ENCODE results near the gene MUC13. TPM values are rescaled to one million over a fixed set of nuclear protein-coding genes. Genes with fewer than 3 reads are reported as not detected.
"Not testable (repeated sequence)": the region's sequence is repeated elsewhere in the genome, so short reads cannot be mapped to it uniquely, and the experiment has no call there.

Gene MUC13
- total and polyA plus RNA-seq, 4 donors, result 0.43 to 6.6 (median 0.49) TPM; not detected in 1

- Histone ChIP-seq H3K4me3 (no peak overlapping the region), H3K9ac (ENCODE audit: insufficient read depth in 1 of 2, low read length in 2 of 2) (no peak overlapping the region), H3K27ac (ENCODE audit: low read depth in 1 of 2, low read length in 1 of 2) (no peak overlapping the region), H3K4me1 (ENCODE audit: control insufficient read depth in 5 of 5, insufficient read depth in 5 of 5, low read length in 5 of 5) (peaks cover 0 to 7% (median 3%) of the 10 kb centered on the region in 5 donors), H3K36me3 (ENCODE audit: control insufficient read depth in 4 of 4, insufficient read depth in 4 of 4, low read length in 4 of 4) (peaks cover 0 to 9% (median 3%) of the 10 kb centered on the region in 4 donors), H3K9me3 (ENCODE audit: control insufficient read depth in 4 of 4, insufficient read depth in 3 of 4, low read length in 3 of 4) (no peaks in the 10 kb centered on the region), H3K27me3 (ENCODE audit: control insufficient read depth in 3 of 3, insufficient read depth in 3 of 3, low read length in 2 of 3) (no peaks in the 10 kb centered on the region)
- 41 to 43% methylated on average over 3 of the region's 3 CpGs for WGBS, 2 donors
- ATAC-seq (ENCODE audit: insufficient read depth, low FRiP score) (no peak), DNase-seq (no peak)
- no peak for TF ChIP-seq CTCF (IDR thresholded peaks at IDR 0.05; ENCODE audit: control extremely low read depth, extremely low read depth)
Measured at GRCh38 chr3:124963755-124964154, 29.2 kb upstream of the MUC13 start.

- ATAC-seq (ENCODE audit: insufficient read depth, low FRiP score) (no peak), DNase-seq (no peak)
- 91 to 95% methylated on average over 2 of the region's 2 CpGs for WGBS, 2 donors
- no peak overlapping the region for H3K9ac ChIP-seq (ENCODE audit: insufficient read depth in 1 of 2, low read length in 2 of 2)
- no peak for TF ChIP-seq CTCF (IDR thresholded peaks at IDR 0.05; ENCODE audit: control extremely low read depth, extremely low read depth)
- peaks cover 0 to 5% (median 0%) of the 10 kb centered on the region in 5 donors for H3K4me1 ChIP-seq (ENCODE audit: control insufficient read depth in 5 of 5, insufficient read depth in 5 of 5, low read length in 5 of 5)
- H3K9me3 ChIP-seq (ENCODE audit: control insufficient read depth in 4 of 4, insufficient read depth in 3 of 4, low read length in 3 of 4), result no peaks in the 10 kb centered on the region
- no peak overlapping the region for H3K4me3 ChIP-seq
- H3K36me3 ChIP-seq (ENCODE audit: control insufficient read depth in 4 of 4, insufficient read depth in 4 of 4, low read length in 4 of 4), result no peaks in the 10 kb centered on the region
- H3K27me3 ChIP-seq (ENCODE audit: control insufficient read depth in 3 of 3, insufficient read depth in 3 of 3, low read length in 2 of 3), result no peaks in the 10 kb centered on the region
- no peak overlapping the region for H3K27ac ChIP-seq (ENCODE audit: low read depth in 1 of 2, low read length in 1 of 2)
Measured at GRCh38 chr3:124962403-124962940, 27.9 kb upstream of the MUC13 start.

- Histone ChIP-seq H3K27me3 (ENCODE audit: control insufficient read depth in 3 of 3, insufficient read depth in 3 of 3, low read length in 2 of 3) (no peaks in the 10 kb centered on the region), H3K4me1 (ENCODE audit: control insufficient read depth in 5 of 5, insufficient read depth in 5 of 5, low read length in 5 of 5) (peaks cover 0 to 5% (median 0%) of the 10 kb centered on the region in 5 donors), H3K4me3 (no peak overlapping the region), H3K9ac (ENCODE audit: insufficient read depth in 1 of 2, low read length in 2 of 2) (no peak overlapping the region), H3K36me3 (ENCODE audit: control insufficient read depth in 4 of 4, insufficient read depth in 4 of 4, low read length in 4 of 4) (no peaks in the 10 kb centered on the region), H3K9me3 (ENCODE audit: control insufficient read depth in 4 of 4, insufficient read depth in 3 of 4, low read length in 3 of 4) (no peaks in the 10 kb centered on the region), H3K27ac (ENCODE audit: low read depth in 1 of 2, low read length in 1 of 2) (no peak overlapping the region)
- no peak for TF ChIP-seq CTCF (IDR thresholded peaks at IDR 0.05; ENCODE audit: control extremely low read depth, extremely low read depth)
- DNase-seq, result no peak
- WGBS, 2 donors, result 68 to 78% methylated on average over 5 of the region's 5 CpGs
- ATAC-seq (ENCODE audit: insufficient read depth, low FRiP score), result no peak
Measured at GRCh38 chr3:124960698-124961097, 26.1 kb upstream of the MUC13 start.

GRCh38 chr3:124960105-124960504 is 25.6 kb upstream of the MUC13 start:
- H3K4me1 ChIP-seq (ENCODE audit: control insufficient read depth in 5 of 5, insufficient read depth in 5 of 5, low read length in 5 of 5), result peaks cover 0 to 5% (median 0%) of the 10 kb centered on the region in 5 donors
- TF ChIP-seq CTCF (IDR thresholded peaks at IDR 0.05; ENCODE audit: control extremely low read depth, extremely low read depth), result no peak
- ATAC-seq (ENCODE audit: insufficient read depth, low FRiP score) (no peak), DNase-seq (no peak)
- no peaks in the 10 kb centered on the region for H3K9me3 ChIP-seq (ENCODE audit: control insufficient read depth in 4 of 4, insufficient read depth in 3 of 4, low read length in 3 of 4)
- H3K36me3 ChIP-seq (ENCODE audit: control insufficient read depth in 4 of 4, insufficient read depth in 4 of 4, low read length in 4 of 4), result no peaks in the 10 kb centered on the region
- no peaks in the 10 kb centered on the region for H3K27me3 ChIP-seq (ENCODE audit: control insufficient read depth in 3 of 3, insufficient read depth in 3 of 3, low read length in 2 of 3)
- H3K4me3 ChIP-seq, result no peak overlapping the region
- no peak overlapping the region for H3K27ac ChIP-seq (ENCODE audit: low read depth in 1 of 2, low read length in 1 of 2)
- no peak overlapping the region for H3K9ac ChIP-seq (ENCODE audit: insufficient read depth in 1 of 2, low read length in 2 of 2)
- WGBS, 2 donors, result 56 to 66% methylated on average over 3 of the region's 3 CpGs

- not testable (repeated sequence) for H3K27ac ChIP-seq (ENCODE audit: low read depth in 1 of 2, low read length in 1 of 2); H3K9me3 ChIP-seq (ENCODE audit: control insufficient read depth in 4 of 4, insufficient read depth in 3 of 4, low read length in 3 of 4); H3K4me1 ChIP-seq (ENCODE audit: control insufficient read depth in 5 of 5, insufficient read depth in 5 of 5, low read length in 5 of 5); H3K9ac ChIP-seq (ENCODE audit: insufficient read depth in 1 of 2, low read length in 2 of 2); H3K27me3 ChIP-seq (ENCODE audit: control insufficient read depth in 3 of 3, insufficient read depth in 3 of 3, low read length in 2 of 3); H3K4me3 ChIP-seq; DNase-seq; ATAC-seq (ENCODE audit: insufficient read depth, low FRiP score); H3K36me3 ChIP-seq (ENCODE audit: control insufficient read depth in 4 of 4, insufficient read depth in 4 of 4, low read length in 4 of 4)
- WGBS, 2 donors, result 94 to 96% methylated on average over 4 of the region's 4 CpGs
Measured at GRCh38 chr3:124957951-124958350, 23.4 kb upstream of the MUC13 start.

Data from lung (tissue), 12 donors.